NCI-H2171 treated with DMSO at 0.1 percent for 48 hours (cell line): ENCODE measurements around the gene MC1R.
"Not testable (repeated sequence)": the region's sequence is repeated elsewhere in the genome, so short reads cannot be mapped to it uniquely, and the experiment has no call there.

Experiments
- DNase-seq: peaks from one replicate; lab custom pipeline; 2025; lab: John Stamatoyannopoulos, UW

MC1R gene

GRCh38 chr16:89960966-89961365 is 42.3 kb downstream of the MC1R start:
- no peak for DNase-seq

DNA sequence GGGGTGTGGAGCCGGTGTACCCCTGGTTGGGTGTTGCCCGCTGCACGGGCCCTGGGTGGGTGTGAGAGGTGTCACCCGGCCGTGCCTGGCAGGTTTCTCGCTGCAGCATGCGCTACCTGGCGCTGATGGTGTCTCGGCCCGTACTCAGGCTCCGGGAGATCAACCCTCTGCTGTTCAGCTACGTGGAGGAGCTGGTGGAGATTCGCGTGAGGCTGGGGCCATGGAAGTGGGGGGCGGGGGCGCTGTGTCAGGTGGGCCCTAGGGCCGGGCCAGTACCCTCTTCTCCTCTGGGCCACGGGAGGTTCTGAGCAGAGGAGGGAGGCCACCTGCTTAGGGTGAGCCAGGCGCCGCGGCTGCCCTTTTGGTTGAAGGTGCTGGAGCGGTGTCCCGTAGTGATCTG is 43.3 kb downstream of the MC1R start:
- no peak for DNase-seq

DNA sequence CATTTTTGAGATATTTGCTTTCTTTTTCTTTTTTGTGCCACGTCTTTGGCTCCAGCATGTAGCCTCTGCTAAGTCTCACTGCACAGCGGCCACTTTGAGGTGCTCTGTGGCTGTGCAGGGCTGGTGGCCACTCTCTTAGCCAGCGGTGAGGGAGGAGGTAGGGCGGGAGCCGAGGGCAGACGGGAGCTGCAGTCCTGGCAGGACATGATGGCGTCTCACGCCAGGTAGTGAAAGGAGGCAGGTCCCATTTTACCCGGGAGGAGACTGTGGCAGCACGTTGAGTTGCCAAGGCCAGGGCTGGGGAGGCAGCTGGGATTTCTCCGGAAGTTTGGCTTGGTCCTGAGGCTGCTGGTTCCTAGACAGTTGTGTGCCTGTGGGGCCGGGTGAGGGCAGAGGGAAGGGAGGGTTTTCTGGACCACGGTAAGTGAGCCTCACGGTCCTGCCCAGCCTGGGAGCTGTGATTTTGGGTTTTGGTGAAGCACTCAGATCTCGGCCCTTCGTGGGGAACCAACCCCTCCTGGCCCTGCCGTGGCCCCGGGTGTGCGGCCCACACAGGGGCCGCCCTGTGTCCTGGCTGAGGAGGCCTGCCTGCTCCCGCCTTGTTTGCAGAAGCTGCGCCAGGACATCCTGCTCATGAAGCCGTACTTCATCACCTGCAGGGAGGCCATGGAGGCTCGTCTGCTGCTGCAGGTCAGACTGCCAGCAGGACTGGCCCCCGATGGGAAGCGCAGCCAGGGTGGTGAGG is 44.3 kb downstream of the MC1R start:
- no peak for DNase-seq

DNA sequence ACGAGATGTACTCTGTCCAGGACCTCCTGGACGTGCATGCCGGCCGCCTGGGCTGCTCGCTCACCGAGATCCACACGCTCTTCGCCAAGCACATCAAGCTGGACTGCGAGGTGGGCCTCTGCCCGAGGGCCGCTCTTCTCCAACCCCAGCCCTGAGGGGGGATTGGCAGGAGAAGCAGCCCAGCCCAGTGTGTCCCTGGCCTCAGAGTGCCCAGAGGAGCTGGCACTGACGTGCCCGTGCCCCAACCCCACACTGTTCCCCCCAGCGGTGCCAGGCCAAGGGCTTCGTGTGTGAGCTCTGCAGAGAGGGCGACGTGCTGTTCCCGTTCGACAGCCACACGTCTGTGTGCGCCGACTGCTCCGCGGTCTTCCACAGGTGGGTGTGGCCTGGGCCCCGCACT is 45.5 kb downstream of the MC1R start:
- no peak for DNase-seq

- DNase-seq: no peak
Observed at GRCh38 chr16:89965447-89966225, 47.0 kb downstream of the MC1R start.

- DNase-seq: no peak
Observed at GRCh38 chr16:89966756-89967155, 48.1 kb downstream of the MC1R start.

- not testable (repeated sequence) for DNase-seq
Observed at GRCh38 chr16:89967436-89967835, 48.8 kb downstream of the MC1R start.

GRCh38 chr16:89968074-89968473 is 49.4 kb downstream of the MC1R start:
- not testable (repeated sequence) for DNase-seq

DNA sequence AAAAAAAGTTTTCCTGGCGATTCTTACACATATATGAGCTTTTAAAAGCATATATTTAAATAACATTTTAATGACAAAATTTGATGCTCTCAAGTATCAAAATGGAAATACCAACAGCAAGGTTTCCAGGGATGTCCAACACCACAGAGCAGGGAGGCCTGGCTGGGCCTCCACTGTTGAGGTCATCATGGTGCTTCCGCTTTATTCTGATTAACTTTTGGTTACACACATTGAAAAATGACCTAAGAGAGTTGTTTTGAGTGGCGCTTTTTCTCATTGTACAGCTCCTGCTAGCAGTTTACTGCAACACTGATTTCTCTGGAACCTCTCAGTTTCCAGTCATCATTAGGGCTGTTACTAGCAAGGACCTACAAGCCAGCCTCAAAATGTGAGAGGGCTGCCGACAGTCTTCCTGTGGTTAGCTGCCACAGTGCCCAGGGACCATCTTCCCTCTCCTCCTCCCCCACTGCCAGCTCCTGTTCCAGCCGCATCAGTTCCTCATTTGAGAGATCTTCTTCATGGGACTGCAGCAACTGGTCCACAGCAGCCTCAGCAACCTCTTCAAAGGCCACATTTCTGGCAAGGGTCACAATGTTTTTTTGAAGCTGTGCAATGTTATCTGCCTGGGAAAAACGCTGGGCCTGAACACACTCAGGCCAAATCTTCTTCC is 51.2 kb downstream of the MC1R start:
- no peak for DNase-seq
